HG03108 (cell line): ENCODE data around the gene MRAS.
"Not testable (repeated sequence)": the region's sequence is repeated elsewhere in the genome, so short reads cannot be mapped to it uniquely, and the experiment has no call there.

ENCODE experiments used
- ATAC-seq: cut with Tn5 transposase; IDR thresholded peaks from one replicate; pipeline ENCODE4 v1.9.1; 2021; ENCODE audit warnings: moderate library complexity; ENCODE audit not compliant: unreplicated experiment

Gene MRAS

DNA sequence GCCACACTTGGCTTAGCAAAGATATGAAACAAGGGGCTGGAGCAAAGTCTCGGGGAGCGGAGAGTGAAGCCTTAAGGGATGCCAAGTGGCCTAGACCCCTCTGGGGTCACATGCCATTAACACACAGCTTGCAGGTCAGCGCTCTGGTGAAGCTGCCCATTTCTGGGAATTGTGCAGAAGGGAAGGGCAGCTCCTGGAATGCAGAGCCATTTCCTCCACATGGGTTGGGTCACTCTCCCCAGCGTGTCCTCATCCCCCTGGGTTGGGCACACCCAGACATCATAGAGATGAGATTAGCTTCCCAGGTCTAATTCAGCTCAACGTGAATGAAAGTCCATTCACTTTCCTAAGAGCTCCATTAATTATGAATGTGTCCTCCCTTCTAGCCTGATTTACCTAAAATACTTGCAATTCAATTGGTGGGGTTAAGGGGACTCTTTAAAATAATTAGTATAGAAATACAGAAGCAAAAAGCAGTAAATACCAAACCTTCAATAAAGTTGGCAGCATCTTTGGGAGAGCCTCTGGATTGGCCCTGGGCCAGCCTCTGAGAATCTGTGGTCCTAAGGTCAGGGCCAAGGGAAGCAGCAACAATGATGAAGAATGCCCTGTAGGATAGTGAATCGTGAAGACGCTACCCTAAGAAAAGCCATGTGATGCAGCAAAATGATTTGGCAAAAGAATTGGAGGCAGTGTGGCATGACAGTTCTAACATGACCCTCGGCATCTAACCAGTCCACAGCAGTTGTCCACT is 17.8 kb downstream of the MRAS start:
- no peak for ATAC-seq

- ATAC-seq: no peak
Observed at GRCh38 chr3:138367326-138367850, 19.0 kb downstream of the MRAS start.

DNA sequence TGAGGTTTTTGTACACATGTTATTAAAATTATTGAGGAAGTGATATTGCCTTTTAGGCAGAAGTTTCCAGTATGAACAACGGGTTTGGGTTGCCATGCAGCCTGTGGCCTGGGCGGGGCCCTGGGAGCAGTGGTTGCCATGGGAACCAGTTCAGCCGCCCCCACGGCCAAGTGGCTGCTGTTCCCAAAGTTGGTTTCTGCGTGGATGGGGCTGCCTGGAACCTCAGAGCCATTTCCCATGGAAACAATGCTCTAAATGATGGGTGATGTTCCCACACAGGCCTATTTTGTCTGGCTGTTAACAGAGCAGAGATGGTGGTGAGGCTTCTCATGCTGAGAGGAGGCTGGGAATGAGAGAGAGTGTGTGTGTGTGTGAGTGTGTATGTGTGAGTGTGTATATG is 19.5 kb downstream of the MRAS start:
- ATAC-seq: no peak

- no peak for ATAC-seq
Observed at GRCh38 chr3:138369151-138369900, 20.9 kb downstream of the MRAS start.

DNA sequence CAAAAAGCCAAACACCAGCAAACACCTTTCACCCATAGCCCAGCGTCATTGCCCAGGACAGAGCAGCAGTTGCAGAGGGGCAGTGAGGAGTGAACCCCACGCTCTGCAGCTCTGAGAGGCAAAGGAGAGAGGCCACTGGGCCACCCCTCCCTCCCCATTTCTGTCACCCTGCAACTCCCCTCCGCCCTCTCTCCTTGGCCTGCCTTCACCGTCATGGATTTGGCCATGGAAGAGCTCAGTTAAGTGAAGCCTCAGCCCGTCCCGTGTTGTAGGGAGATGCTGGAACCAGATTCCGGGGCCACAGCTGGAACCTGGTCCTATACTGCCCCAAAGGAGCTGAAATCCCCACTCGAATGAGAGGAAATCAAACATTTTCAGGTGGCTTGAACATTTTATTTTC is 21.9 kb downstream of the MRAS start:
- ATAC-seq: no peak

DNA sequence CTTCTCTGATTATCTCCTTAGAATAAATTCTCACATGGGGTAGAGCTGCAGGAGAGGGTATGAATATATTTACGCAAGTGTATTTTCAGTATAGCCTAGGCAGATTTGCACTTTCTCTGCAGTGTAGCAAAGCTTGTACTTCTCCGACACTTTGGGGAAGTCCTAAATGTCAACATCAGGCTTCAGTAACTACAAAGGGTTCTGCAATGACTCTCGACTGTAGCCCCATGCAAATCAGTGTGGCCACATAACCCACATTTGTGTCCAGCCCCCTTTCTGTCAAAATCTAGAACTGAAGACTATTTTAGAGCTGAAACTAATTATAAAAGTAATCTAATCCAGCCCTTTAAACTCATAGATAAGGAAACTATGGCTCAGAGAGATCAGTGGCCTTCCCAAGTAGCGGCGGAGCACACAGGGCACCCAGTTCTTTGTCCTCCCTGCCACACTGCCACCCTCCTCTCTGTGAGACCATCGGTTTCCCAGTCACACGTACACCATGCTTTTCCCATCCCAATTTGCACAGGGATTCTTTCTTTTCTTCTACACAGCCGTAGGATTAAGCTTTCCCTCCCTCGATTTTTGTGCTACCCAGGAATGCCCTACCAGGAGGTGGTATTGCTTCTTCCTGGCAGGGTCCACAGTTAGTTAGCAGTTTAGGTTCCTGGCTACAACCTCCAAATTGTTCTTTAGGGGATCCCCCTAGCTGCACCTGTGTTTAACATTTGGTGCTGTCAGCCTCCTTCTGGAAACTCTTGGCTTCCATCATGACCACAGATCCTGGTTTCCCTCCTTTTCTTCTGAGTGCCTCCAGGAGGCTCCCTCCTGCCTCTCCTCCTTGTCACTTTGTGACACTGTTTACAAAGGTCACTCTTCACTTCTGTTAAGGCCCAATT is 22.9 kb downstream of the MRAS start:
- peak; percentile 96 for ATAC-seq

- ATAC-seq: no peak
Observed at GRCh38 chr3:138373087-138373735, 24.8 kb downstream of the MRAS start.

DNA sequence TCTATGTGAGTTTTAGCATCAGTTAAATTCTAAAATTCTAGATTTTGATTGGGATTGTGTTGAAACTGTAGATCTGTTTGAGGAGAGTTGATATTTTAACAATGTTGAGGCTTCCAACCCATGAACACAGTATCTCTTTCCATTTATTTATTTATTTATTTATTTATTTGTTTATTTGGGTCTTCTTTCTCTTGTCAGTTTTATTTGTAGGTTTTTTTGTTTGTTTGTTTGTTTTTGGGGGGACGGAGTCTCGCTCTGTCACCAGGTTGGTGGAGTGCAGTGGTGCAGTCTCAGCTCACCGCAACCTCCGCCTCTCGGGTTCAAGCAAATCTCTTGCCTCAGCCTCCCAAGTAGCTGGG is 25.3 kb downstream of the MRAS start:
- ATAC-seq: no peak

DNA sequence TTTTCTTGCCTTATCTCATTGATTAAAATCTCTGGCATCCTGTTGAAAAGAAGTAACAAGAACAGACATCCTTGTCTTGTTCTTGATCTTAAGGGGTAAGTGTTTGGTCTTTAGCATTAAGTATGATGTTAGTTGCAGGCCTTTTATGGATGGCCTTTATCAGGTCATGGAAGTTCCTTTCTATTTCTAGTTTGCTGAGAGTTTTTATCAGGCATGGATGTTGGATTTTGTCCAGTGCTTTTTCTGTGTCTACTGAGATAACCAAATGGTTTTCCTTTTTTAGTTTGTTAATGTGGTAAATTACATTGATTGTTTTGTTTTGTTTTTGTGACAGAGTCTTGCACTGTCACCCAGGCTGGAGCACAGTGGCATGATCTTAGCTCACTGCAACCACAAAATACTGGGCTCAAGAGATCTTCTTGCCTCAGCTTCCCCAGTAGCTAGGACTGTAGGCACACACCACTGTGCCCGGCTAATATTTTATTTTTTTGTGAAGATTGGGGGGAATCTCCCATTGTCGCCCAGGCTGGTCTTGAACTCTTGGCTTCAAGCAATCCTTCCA is 26.3 kb downstream of the MRAS start:
- ATAC-seq: no peak

DNA sequence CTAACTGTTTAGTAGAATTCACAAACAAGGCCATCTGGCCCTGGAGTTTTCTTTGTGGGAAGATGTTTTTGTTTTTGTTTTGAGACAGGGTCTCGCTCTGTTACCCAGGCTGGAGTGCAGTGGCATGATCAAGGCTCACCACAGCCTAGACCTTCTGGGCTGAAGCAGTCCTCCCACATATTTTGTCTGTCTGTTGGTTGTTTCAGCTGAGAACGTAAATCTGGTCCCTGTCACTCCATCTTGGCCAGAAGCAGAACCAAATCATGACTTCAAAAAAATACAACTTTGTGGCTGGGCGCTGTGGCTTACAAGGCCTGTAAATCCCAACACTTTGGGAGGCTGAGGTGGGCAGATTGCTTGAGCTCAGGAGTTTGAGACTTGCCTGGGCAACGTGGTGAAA is 27.1 kb downstream of the MRAS start:
- ATAC-seq: no peak

GRCh38 chr3:138376663-138377062 is 28.3 kb downstream of the MRAS start:
- no peak for ATAC-seq

- ATAC-seq: not testable (repeated sequence)
Observed at GRCh38 chr3:138377212-138377611, 28.8 kb downstream of the MRAS start.

DNA sequence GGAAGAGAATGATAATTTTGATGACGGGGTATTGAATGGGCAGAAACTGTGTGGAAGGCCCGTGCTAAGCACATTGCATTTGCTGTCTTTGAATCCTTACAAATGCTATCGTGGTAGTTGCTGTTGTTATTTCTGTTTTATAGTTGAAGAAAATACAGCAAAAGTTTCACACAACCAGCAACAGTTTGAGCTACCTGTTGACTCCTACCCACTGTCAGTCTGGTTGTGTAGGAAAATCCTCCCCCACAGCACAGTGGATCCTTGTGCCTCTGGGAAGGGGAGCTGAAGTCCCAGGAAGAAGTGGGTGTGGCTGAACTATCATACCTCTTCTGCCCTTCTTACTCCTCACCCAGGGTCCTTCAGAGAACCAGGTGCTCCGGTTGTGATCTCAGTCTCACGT is 29.4 kb downstream of the MRAS start:
- ATAC-seq: no peak

- no peak for ATAC-seq
Observed at GRCh38 chr3:138378331-138378730, 30.0 kb downstream of the MRAS start.

DNA sequence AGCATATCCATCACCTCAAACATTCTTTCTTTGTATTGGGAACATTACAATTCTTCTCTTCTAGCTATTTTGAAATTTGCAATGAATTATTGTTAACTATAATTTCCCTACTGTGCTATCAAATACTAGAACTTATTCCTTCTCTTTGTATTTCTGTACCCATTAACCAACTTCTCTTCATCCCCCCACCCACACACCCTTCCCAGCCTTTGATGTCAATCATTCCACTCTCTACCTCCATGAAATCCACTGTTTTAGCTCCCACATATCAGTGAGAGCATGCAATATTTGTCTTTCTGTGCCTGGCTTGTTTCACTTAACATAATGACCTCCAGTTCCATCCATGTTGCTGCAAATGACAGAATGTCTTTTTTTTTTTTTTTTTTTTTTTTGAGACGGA is 30.6 kb downstream of the MRAS start:
- no peak for ATAC-seq

GRCh38 chr3:138381413-138381901 is 33.1 kb downstream of the MRAS start:
- no peak for ATAC-seq

GRCh38 chr3:138381950-138382715 is 33.8 kb downstream of the MRAS start:
- no peak for ATAC-seq

DNA sequence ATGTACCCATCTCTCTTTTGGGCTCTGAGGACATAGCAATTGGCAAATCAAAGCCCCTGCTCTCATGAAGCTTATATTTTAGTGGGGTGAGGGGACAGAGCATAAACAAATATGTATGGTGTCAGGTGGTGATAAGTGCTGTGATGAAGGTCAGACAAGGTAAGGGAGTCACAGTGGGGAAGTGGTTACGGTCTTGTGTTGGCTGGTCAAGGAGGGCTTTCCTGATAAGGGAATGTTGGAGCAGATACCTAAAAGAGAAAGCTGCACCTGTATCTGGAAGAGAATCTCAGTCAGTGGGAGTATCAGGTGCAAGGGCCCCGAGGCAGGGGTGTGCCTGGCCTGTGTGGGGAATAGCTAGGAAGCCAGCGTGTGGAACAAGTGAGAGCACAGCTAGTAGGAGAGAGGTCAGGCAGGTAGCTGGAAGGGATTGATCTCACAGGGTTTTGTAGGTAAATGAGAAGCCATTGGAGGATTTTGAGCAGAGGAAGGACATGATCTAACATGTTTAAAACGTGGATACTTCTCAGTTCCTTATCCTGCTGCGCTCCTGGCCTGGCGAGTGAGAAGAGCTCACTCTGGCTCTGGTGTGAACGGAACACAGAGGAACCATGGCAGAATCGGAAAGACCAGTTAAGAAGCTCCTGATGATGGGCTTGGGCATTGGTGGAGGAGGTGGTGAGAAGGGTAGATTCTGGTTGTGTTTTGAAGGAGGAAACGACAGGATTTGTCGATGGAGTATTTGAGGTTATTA is 35.5 kb downstream of the MRAS start:
- no peak for ATAC-seq

GRCh38 chr3:138384531-138384930 is 36.2 kb downstream of the MRAS start:
- no peak for ATAC-seq
